Endothelial cell of umbilical vein (primary cell): ENCODE results near the gene ATP6V0E2. TPM values are rescaled to one million over a fixed set of nuclear protein-coding genes. Genes with fewer than 3 reads are reported as not detected.

Source experiments
- BruUV-seq: library from RNA; stranded (reverse); fragments of 400-500 nt; replicated peaks from 2 replicates; lab custom pipeline; 2021; lab: Mats Ljungman, UMichigan
- CTCF ChIA-PET: fragments of 300-600, 350-600 bp; sonication (Branson Sonifier 250); formaldehyde crosslinking; loops from one replicate; lab custom pipeline; 2021; ENCODE audit warnings: antibody characterized with exemption, inconsistent platforms; lab: Charles Lee
- POLR2A ChIA-PET: fragments of 300-600, 350-600 bp; sonication (Branson Sonifier 250); formaldehyde crosslinking; loops from one replicate; lab custom pipeline; 2021; ENCODE audit warnings: antibody characterized with exemption, inconsistent platforms; lab: Charles Lee
- DNase-seq: peaks from one replicate; pipeline ENCODE4 v3.0.0-alpha.2; 2011; ENCODE audit warnings: low read depth, low spot score
- FAIRE-seq: peaks from 2 replicates; lab custom pipeline; 2011; peaks lifted over from hg19 to GRCh38; lab: Jason Lieb, UNC
- H2AFZ ChIP-seq: 2 replicates; pipeline ENCODE4 v1.6.0; 2012; ENCODE audit warnings: low read depth, low read length, control low read depth, inconsistent platforms
- H3K27ac ChIP-seq: 2 replicates; pipeline ENCODE4 v1.5.1; 2011; ENCODE audit warnings: low read depth, mild to moderate bottlenecking, control low read depth, low read length, moderate library complexity; ENCODE audit not compliant: insufficient read depth
- H3K27me3 ChIP-seq, 2 experiments: 2 replicates each; pipeline versions ENCODE4 v1.6.0 to v1.6.1; 2011; ENCODE audit warnings: low read length in 2 of 2, mixed read lengths in 1 of 2; ENCODE audit not compliant: control insufficient read depth in 2 of 2, insufficient read depth in 2 of 2
- H3K36me3 ChIP-seq, 2 experiments: 2 replicates in 1 of 2; 3 replicates in 1 of 2; pipeline ENCODE4 v1.5.1; 2011; ENCODE audit warnings: low read length in 2 of 2, mild to moderate bottlenecking in 1 of 2, moderate library complexity in 1 of 2; ENCODE audit not compliant: control insufficient read depth in 2 of 2, insufficient read depth in 2 of 2; ENCODE audit errors: extremely low read depth in 1 of 2
- H3K4me1 ChIP-seq: 3 replicates; pipeline ENCODE4 v1.5.1; 2011; ENCODE audit warnings: mild to moderate bottlenecking, low read length; ENCODE audit not compliant: control insufficient read depth, insufficient read depth; ENCODE audit errors: extremely low read depth
- H3K4me2 ChIP-seq: 2 replicates; pipeline ENCODE4 v1.6.1; 2011; ENCODE audit warnings: low read length, control low read depth, mixed read lengths; ENCODE audit not compliant: insufficient read depth
- H3K4me3 ChIP-seq, 3 experiments: fragments of 200-600 bp in 1 of 3; sonication (generic), shearing (Covaris generic) in 1 of 3; replicated peaks in 1 of 3; 2 replicates each; pipeline ENCODE4 v1.5.1; 2011 to 2016; ENCODE audit warnings: control low read depth in 3 of 3, low read length in 3 of 3, mild to moderate bottlenecking in 2 of 3, inconsistent platforms in 1 of 3, low read depth in 1 of 3, moderate library complexity in 1 of 3; ENCODE audit not compliant: insufficient read depth in 1 of 3
- H3K79me2 ChIP-seq: 2 replicates; pipeline ENCODE4 v1.6.0; 2012; ENCODE audit warnings: low read length, inconsistent platforms; ENCODE audit not compliant: control insufficient read depth, insufficient read depth
- H3K9ac ChIP-seq: replicated peaks from 2 replicates; pipeline ENCODE3; 2011; ENCODE audit warnings: low read length, control low read depth; ENCODE audit not compliant: insufficient read depth; ENCODE audit errors: extremely low read depth
- H3K9me1 ChIP-seq: replicated peaks from 3 replicates; pipeline ENCODE4 v1.6.0; 2011; ENCODE audit warnings: mild to moderate bottlenecking, low read length; ENCODE audit not compliant: control insufficient read depth, insufficient read depth; ENCODE audit errors: extremely low read depth
- H3K9me3 ChIP-seq: replicated peaks from 2 replicates; pipeline ENCODE4 v1.5.1; 2012; ENCODE audit warnings: low read length, inconsistent platforms; ENCODE audit not compliant: control insufficient read depth, insufficient read depth
- H4K20me1 ChIP-seq: replicated peaks from 2 replicates; pipeline ENCODE3; 2011; ENCODE audit warnings: mild to moderate bottlenecking, low read length; ENCODE audit not compliant: control insufficient read depth, insufficient read depth; ENCODE audit errors: extremely low read depth
- EZH2 ChIP-seq: IDR thresholded peaks from 2 replicates; pipeline ENCODE4 v1.6.1; 2012; ENCODE audit warnings: borderline replicate concordance, low read depth, mild to moderate bottlenecking, moderate library complexity, low read length, inconsistent platforms; ENCODE audit not compliant: severe bottlenecking
- FOS ChIP-seq: IDR thresholded peaks from 2 replicates; pipeline ENCODE4 v1.6.1; 2011; ENCODE audit warnings: mild to moderate bottlenecking, low read length, moderate library complexity, borderline replicate concordance; ENCODE audit not compliant: insufficient read depth
- GATA2 ChIP-seq: IDR thresholded peaks from 2 replicates; pipeline ENCODE4 v1.7.0; 2011; ENCODE audit warnings: low read depth, mild to moderate bottlenecking, moderate library complexity, mixed read lengths, low read length; ENCODE audit not compliant: insufficient read length, insufficient read depth
- JUN ChIP-seq: IDR thresholded peaks from 2 replicates; pipeline ENCODE4 v1.6.1; 2011; ENCODE audit warnings: borderline replicate concordance, low read depth; ENCODE audit not compliant: insufficient read length, insufficient read depth
- MYC ChIP-seq: IDR thresholded peaks from one replicate; pipeline ENCODE4 v1.6.1; 2011; ENCODE audit warnings: mild to moderate bottlenecking, low read depth, low read length
- POLR2A ChIP-seq: IDR thresholded peaks from 2 replicates; pipeline ENCODE4 v1.6.1; 2012; ENCODE audit warnings: low read depth, mild to moderate bottlenecking, control low read depth, low read length
- POLR2AphosphoS5 ChIP-seq: IDR thresholded peaks from 2 replicates; pipeline ENCODE4 v1.6.1; 2012; ENCODE audit warnings: low read depth, mild to moderate bottlenecking, control low read depth, low read length, moderate library complexity; ENCODE audit not compliant: insufficient read depth
- dilution Hi-C: fragments of 300-500 bp; cut with MboI; formaldehyde crosslinking; loops from one replicate; pipeline ENCODE4 v1.15.0; 2019; ENCODE audit warnings: low sequenced_read_pairs; ENCODE audit not compliant: extremely low pct_ligation_motif_present
- intact Hi-C: fragments of 100-400 bp; cut with micrococcal nuclease; formaldehyde crosslinking; loops from one replicate; pipeline ENCODE4 v1.10.0; 2022
- polyA plus RNA-seq, 4 experiments: library from polyadenylated mRNA; depleted of rRNA in 3 of 4; stranded (reverse) in 3 of 4; unstranded in 1 of 4; fragments of >200 nt; gene quantifications; 2 replicates each; pipeline versions ENCODE4 v1.2.1 to v1.2.3, GENCODE V29; 2011 to 2012; ENCODE audit warnings: missing spikeins in 1 of 4
- total RNA-seq: library from RNA; stranded (reverse); gene quantifications from 2 replicates; pipeline ENCODE4 v1.2.3, GENCODE V29; 2021
- TF ChIP-seq, protein P1 (sequence below), 2 donors: IDR thresholded peaks; 1 replicate in 1 of 2; 2 replicates in 1 of 2; pipeline ENCODE4 v1.5.1; 2011; ENCODE audit warnings: low read length in 2 of 2, mild to moderate bottlenecking in 2 of 2, moderate library complexity in 2 of 2, control low read depth in 1 of 2, inconsistent platforms in 1 of 2, low read depth in 1 of 2; ENCODE audit not compliant: insufficient read depth in 1 of 2; ENCODE audit errors: extremely low read depth in 1 of 2
- TF ChIP-seq, protein P2 (sequence below): IDR thresholded peaks from 2 replicates; pipeline ENCODE4 v1.6.1; 2011; ENCODE audit not compliant: insufficient read depth, insufficient read length

ATP6V0E2 gene
- total and polyA plus RNA-seq, 2 donors (not counting 3 experiments of a cell fraction or from before 2014, with no cell fraction given) = 27.8 to 36.8 TPM

DNA sequence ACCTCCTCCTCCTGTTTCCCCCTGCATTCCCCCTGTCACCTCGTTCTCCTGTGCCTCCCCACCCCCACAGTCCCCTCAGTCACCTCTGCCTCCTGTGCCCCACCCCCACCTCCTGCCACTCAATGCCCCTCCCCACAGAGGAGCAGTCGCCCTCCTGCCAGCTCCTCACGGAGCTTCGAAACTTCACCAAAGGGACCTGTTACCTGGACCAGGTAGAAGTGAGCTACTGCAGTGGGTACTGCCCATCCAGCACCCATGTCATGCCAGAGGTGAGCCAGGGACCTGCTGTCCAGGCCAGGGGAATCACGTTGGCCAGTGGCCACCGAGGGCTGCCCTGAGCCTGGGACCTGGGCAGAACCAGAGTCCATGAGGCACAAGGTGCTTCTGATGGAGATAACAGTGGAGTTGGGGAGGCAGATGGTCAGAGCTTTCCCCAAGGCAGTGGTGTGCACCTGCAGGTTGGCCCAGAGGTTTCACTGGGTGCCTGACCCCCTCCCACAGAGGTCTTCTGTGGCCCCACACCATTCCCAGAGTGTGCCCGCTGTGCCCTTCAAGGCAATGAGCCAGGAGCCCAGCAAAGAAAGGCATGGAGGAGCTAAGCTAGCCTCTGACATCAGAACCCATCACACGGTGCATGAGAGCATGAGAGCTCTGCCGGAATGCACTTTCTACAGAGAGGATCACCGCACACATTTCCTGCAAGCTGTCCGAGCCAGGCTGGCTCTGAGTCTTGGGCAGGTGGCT lies 42.6 kb upstream of the ATP6V0E2 start:
- no TSS peak for BruUV-seq
- dilution Hi-C loops = no loop called here

More for the DNA sequence above, 42.6 kb upstream of the ATP6V0E2 start:
- H2AFZ ChIP-seq = no peak overlapping the region
- no peaks in the 10 kb centered on the region for H3K9me3 ChIP-seq
- H3K27me3 ChIP-seq = no peaks in the 10 kb centered on the region
- no peaks in the 10 kb centered on the region for H3K4me1 ChIP-seq
- H4K20me1 ChIP-seq = no peaks in the 10 kb centered on the region
- no peaks in the 10 kb centered on the region for H3K36me3 ChIP-seq
- no peak overlapping the region for H3K27ac ChIP-seq
- no peak overlapping the region for H3K4me3 ChIP-seq
- TF ChIP-seq EZH2 = no peak
- TF ChIP-seq JUN = no peak
- TF ChIP-seq POLR2A = no peak
- TF ChIP-seq MYC = no peak
- TF ChIP-seq GATA2 = no peak
- TF ChIP-seq, protein P1, sequence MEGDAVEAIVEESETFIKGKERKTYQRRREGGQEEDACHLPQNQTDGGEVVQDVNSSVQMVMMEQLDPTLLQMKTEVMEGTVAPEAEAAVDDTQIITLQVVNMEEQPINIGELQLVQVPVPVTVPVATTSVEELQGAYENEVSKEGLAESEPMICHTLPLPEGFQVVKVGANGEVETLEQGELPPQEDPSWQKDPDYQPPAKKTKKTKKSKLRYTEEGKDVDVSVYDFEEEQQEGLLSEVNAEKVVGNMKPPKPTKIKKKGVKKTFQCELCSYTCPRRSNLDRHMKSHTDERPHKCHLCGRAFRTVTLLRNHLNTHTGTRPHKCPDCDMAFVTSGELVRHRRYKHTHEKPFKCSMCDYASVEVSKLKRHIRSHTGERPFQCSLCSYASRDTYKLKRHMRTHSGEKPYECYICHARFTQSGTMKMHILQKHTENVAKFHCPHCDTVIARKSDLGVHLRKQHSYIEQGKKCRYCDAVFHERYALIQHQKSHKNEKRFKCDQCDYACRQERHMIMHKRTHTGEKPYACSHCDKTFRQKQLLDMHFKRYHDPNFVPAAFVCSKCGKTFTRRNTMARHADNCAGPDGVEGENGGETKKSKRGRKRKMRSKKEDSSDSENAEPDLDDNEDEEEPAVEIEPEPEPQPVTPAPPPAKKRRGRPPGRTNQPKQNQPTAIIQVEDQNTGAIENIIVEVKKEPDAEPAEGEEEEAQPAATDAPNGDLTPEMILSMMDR (IDR thresholded peaks at IDR 0.05; ENCODE audit: extremely low read depth in 1 of 2, insufficient read depth in 1 of 2, low read depth in 1 of 2, low read length in 2 of 2) = no peak
- TF ChIP-seq POLR2AphosphoS5 = no peak
- TF ChIP-seq FOS = no peak
- TF ChIP-seq, protein P2, sequence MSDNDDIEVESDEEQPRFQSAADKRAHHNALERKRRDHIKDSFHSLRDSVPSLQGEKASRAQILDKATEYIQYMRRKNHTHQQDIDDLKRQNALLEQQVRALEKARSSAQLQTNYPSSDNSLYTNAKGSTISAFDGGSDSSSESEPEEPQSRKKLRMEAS = no peak
- ChIA-PET POLR2A (no interaction called here), CTCF (interaction anchor here (0.5 kb wide), 1 partner anchor 73 kb away, joined by 3 read pairs; no protein-coding TSS in a partner anchor)
- intact Hi-C loops = no loop called here
- DNase-seq (no peak), FAIRE-seq (no peak)
- no peak overlapping the region for H3K9ac ChIP-seq
- H3K4me2 ChIP-seq = no peak overlapping the region
- H3K9me1 ChIP-seq = no peaks in the 10 kb centered on the region
- H3K79me2 ChIP-seq = no peaks in the 10 kb centered on the region
